OCI-LY3 (cell line): ENCODE results near the gene TEX14.

Experiments
- EZH2phosphoT487 ChIP-seq: fragments of 200-600 bp; shearing (Covaris generic); IDR thresholded peaks from 2 replicates; pipeline ENCODE4 v1.6.1; 2018; ENCODE audit warnings: antibody characterized with exemption, mixed run types, low read depth
- TF ChIP-seq, protein P1 (sequence below): fragments of 200-600, 300-600 bp; sonication (generic); IDR thresholded peaks from 2 replicates; pipeline ENCODE4 v1.5.1; 2014; ENCODE audit warnings: antibody characterized with exemption, low read length, low read depth

DNA sequence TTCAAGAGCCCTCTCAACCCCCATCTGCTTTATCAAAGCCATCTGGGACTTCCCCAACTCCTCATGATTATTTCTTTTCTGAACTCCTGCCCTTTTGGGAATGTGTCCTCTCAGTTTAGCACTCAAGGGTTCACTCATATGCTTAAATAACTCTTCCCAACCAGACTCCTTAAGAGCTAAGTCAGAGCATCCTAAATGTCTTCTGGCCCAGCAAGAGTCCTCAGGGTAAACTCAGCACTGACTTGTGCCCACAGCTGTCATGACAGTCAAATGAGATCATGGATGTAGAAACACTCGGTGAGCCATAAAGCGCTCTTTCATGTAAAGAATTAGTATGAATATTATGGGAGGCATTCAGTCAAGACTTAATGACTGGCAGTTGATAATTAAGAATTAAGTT lies 85.9 kb downstream of the TEX14 start:
- TF ChIP-seq, protein P1, sequence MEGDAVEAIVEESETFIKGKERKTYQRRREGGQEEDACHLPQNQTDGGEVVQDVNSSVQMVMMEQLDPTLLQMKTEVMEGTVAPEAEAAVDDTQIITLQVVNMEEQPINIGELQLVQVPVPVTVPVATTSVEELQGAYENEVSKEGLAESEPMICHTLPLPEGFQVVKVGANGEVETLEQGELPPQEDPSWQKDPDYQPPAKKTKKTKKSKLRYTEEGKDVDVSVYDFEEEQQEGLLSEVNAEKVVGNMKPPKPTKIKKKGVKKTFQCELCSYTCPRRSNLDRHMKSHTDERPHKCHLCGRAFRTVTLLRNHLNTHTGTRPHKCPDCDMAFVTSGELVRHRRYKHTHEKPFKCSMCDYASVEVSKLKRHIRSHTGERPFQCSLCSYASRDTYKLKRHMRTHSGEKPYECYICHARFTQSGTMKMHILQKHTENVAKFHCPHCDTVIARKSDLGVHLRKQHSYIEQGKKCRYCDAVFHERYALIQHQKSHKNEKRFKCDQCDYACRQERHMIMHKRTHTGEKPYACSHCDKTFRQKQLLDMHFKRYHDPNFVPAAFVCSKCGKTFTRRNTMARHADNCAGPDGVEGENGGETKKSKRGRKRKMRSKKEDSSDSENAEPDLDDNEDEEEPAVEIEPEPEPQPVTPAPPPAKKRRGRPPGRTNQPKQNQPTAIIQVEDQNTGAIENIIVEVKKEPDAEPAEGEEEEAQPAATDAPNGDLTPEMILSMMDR = no peak
- no peak for TF ChIP-seq EZH2phosphoT487
